Choroid plexus epithelial cell (primary cell): ENCODE measurements around the gene PRR16.

Experiments
- DNase-seq: peaks from one replicate; pipeline ENCODE4 v3.0.0-alpha.2; 2010; ENCODE audit warnings: low read depth
- H3K4me3 ChIP-seq: 2 replicates; pipeline ENCODE4 v1.5.1; 2011; ENCODE audit warnings: low read depth, mild to moderate bottlenecking, control low read depth, low read length, moderate library complexity
- TF ChIP-seq, protein P1 (sequence below): conservative IDR thresholded peaks from 2 replicates; pipeline ENCODE4 v1.5.1; 2011; ENCODE audit warnings: low read depth, mild to moderate bottlenecking, control low read depth, inconsistent platforms, low read length, moderate library complexity

The PRR16 gene

DNA sequence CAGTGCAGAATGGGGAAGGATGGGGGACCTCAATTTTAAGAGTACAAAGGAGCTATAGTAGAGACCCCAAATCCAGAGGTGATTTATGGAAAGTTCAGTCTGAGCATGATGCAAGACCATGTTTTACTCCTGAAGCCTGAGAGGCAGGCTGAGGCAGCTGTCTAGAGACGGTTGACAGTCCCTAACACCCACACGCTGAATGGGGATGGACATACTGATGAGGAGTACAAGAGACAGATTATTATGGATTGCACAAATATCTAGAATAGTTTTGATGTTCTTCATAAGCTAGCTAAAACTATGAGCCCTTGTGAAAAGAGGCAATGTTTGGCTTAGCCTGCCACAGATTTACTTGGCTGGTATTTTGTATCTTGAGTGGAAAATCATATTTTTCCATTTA is 64.5 kb downstream of the PRR16 start:
- DNase-seq = no peak
- H3K4me3 ChIP-seq = no peak overlapping the region
- TF ChIP-seq, protein P1, sequence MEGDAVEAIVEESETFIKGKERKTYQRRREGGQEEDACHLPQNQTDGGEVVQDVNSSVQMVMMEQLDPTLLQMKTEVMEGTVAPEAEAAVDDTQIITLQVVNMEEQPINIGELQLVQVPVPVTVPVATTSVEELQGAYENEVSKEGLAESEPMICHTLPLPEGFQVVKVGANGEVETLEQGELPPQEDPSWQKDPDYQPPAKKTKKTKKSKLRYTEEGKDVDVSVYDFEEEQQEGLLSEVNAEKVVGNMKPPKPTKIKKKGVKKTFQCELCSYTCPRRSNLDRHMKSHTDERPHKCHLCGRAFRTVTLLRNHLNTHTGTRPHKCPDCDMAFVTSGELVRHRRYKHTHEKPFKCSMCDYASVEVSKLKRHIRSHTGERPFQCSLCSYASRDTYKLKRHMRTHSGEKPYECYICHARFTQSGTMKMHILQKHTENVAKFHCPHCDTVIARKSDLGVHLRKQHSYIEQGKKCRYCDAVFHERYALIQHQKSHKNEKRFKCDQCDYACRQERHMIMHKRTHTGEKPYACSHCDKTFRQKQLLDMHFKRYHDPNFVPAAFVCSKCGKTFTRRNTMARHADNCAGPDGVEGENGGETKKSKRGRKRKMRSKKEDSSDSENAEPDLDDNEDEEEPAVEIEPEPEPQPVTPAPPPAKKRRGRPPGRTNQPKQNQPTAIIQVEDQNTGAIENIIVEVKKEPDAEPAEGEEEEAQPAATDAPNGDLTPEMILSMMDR = no peak

DNA sequence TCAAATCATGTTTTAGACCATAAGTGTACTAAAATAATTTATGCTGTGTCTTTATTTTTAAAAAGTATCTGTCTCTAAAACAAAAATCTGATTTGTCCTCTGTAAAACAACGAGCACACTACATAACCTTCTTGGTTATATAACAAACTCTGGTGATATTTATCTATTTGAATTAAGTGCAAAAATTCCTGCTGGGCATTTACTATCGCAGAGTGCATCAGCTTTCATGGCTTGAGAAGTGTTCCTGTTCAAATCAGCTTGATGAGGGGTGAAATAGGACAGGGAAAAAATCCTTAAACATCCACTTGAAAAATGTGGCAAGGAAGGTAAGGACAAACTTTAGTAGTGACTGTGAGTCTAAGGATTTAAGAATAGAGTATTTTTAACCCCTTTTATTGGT is 65.3 kb downstream of the PRR16 start:
- no peak overlapping the region for H3K4me3 ChIP-seq
- TF ChIP-seq, protein P1 = no peak
- DNase-seq = no peak

DNA sequence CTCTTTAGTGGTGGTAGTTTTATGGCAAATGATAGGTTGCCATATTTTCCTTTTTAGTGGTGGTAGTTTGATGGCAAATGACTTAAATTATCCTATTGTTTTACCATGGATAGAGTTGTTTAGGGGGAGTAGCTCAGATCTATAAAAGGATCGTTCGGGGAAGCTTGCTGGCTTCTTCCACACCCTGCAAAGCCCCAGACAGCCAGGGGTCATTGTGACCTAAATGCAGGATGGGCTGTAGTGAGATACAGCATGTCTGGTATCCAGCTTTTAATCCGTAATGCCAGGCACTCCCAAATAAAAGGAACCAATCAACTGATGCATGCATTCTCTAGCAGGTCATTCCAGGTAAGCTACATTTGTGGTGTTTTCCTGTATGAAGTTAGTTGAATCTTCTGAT is 67.1 kb downstream of the PRR16 start:
- H3K4me3 ChIP-seq = no peak overlapping the region
- no peak for DNase-seq
- TF ChIP-seq, protein P1 = no peak

DNA sequence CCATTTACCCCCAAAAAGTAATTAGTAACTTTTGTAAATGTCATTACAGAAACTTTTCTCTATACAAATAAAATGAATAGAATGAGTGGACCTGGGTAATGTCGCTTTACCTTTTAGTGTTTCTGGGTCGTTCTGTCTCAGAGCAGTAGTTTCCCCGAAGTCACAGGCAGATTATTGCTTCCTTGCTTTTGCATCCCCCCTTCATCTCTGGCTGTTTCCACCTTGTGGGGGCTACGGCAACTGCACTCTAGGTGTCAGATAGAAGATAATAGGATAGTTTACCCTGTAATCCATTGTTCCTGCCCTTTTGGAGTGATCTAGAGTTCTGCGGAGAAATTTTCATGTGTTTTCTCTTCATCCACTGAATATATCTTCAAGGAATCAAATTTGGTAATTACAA is 68.7 kb downstream of the PRR16 start:
- DNase-seq = no peak
- TF ChIP-seq, protein P1 = peak; percentile 59

DNA sequence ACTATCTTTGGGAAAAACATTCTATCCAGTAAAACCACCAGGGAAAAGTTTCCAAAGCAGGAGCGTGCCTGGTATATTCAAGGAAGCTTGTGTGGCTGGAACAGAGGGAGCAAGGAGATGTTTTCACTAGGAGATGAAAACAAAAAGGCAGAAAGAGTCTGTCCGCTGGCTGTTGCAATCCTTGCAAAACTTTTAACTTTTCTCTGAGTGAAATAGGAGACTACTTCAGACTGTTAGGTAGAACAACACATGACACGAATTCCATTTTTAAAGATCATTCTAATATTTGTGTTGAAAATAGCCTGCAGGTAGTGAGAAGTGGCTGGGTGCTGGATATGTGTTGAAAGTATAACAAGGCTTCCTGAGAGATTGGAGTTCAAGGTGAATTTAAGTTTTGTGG is 69.5 kb downstream of the PRR16 start:
- peak; percentile 51 for DNase-seq
- H3K4me3 ChIP-seq = no peak overlapping the region
- TF ChIP-seq, protein P1 = no peak

More for the DNA sequence above, 68.7 kb downstream of the PRR16 start:
- H3K4me3 ChIP-seq = no peak overlapping the region

DNA sequence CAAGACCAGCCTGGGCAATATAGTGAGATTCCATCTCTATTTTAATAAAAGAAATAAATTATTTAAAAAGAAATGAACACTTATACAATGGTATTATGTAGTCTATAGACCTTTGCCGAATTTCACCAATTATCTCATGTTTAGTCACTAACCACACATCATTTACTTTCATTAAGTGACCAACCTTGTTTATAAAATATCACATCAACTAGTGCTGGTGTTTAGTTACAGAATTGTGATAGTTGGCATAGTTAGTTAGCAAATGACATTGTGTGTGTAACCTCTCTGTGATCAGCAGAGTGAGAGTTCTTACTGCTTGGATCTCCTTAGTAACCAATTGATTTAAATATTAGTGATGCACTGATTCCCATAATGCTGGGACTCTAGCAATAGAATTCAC is 71.8 kb downstream of the PRR16 start:
- TF ChIP-seq, protein P1 = no peak
- H3K4me3 ChIP-seq = no peak overlapping the region
- no peak for DNase-seq

DNA sequence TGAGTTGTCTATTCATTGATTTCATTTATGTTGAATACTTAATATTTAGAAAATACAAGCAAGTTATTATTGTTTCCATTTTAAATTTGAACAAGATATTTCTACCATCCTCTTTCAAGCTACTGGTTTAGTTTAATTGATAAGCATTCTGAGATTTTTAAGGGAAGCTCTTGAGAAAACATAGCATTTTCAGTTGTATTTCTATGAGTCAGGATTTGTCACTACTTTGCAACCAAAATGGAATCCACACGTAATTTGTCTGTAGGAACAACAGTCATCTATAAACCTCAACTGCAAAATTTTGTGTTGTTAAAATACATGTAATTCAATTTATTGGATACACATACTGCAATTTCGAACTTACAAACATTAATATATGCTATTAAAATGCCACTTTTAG is 74.0 kb downstream of the PRR16 start:
- H3K4me3 ChIP-seq = no peak overlapping the region
- TF ChIP-seq, protein P1 = no peak
- no peak for DNase-seq
